ENCODE measurements around the gene MAP2K4.

The MAP2K4 gene

DNA sequence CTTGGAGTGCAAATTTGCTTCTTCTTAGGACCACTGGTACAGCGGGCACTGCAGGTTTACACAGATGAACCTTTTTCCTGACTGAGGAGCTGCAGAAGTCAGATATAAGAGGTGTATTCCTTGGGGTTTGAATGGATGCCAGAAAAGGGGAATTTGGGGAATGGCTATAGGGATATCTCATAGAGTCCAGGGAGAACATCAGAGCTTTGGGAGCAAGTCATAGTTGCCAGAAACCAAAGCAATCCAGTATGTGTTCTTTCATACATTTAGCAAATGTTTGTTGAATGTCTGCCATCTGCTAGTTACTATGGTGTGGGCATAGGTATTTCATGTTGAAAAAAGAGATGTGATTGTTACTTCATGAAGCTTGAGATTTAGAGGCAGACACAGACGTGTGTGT, 46.8 kb downstream of the MAP2K4 start:
- TF ChIP-seq, protein P1, sequence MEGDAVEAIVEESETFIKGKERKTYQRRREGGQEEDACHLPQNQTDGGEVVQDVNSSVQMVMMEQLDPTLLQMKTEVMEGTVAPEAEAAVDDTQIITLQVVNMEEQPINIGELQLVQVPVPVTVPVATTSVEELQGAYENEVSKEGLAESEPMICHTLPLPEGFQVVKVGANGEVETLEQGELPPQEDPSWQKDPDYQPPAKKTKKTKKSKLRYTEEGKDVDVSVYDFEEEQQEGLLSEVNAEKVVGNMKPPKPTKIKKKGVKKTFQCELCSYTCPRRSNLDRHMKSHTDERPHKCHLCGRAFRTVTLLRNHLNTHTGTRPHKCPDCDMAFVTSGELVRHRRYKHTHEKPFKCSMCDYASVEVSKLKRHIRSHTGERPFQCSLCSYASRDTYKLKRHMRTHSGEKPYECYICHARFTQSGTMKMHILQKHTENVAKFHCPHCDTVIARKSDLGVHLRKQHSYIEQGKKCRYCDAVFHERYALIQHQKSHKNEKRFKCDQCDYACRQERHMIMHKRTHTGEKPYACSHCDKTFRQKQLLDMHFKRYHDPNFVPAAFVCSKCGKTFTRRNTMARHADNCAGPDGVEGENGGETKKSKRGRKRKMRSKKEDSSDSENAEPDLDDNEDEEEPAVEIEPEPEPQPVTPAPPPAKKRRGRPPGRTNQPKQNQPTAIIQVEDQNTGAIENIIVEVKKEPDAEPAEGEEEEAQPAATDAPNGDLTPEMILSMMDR (IDR thresholded peaks at IDR 0.05; ENCODE audit: borderline replicate concordance, insufficient read depth, low read depth, low read length): no peak

DNA sequence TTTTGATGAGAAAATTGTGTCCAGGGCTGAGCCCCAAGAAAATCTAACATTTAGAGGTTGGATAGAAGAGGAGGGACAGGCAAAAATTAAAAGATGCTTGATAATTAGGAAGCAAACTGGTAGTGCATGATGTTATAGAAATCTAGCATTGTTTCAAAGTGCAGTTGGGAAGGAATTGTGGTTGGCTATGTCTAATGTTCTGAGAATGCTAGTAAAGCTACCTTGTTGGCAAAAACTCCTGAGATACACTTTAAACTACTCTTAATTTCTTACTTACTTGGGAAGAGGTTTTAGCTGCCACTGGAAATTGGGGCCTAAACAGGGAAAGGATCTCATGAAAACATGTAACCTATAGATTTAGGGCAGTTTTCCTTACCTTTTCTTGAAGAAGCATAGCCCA, 48.3 kb downstream of the MAP2K4 start:
- no peak overlapping the region for H3K4me3 ChIP-seq (ENCODE audit: low read depth, low read length)

More for the DNA sequence above, 46.8 kb downstream of the MAP2K4 start:
- no peak overlapping the region for H3K4me3 ChIP-seq (ENCODE audit: low read depth, low read length)

DNA sequence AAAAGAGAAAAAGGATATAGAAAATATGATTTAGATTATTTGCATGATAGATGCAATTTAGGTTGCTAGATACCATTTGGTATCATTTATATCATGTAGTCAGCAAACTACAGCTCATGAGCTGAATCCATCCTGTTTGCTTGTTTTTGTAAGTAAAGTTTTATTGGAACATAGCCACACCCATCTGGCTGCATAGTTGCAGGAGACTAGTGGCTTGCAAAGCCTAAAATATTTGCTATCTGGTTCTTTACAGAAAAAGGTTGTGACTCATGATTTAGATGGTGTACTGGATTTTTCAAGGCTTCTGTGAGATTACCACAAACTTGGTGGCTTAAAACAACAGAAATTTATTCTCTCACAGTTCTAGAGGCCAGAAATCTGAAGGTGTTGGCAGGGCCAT, 49.9 kb downstream of the MAP2K4 start:
- TF ChIP-seq, protein P1 (IDR thresholded peaks at IDR 0.05; ENCODE audit: borderline replicate concordance, insufficient read depth, low read depth, low read length): no peak
- no peak overlapping the region for H3K4me3 ChIP-seq (ENCODE audit: low read depth, low read length)

More for the DNA sequence above, 48.3 kb downstream of the MAP2K4 start:
- TF ChIP-seq, protein P1 (IDR thresholded peaks at IDR 0.05; ENCODE audit: borderline replicate concordance, insufficient read depth, low read depth, low read length): no peak

DNA sequence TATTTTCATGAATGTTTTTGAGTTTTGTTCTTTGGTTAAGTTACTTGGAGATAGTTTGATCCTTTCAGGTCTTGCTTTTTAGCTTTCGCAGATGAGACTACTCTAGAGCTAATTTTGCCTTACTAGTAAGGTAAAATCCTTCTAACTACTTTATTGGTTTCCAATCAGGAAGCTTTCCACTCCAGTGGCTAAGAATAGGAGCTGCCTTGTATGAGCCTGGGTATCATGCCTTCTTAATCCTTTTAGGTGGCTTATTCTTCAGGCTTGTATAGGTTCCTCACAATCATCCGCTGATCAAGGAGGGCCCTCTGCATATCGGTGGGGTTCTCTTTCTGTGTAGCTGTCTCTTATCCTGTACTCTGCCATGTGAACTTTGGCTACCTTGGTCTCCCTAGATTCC, 53.7 kb downstream of the MAP2K4 start:
- TF ChIP-seq, protein P1 (IDR thresholded peaks at IDR 0.05; ENCODE audit: borderline replicate concordance, insufficient read depth, low read depth, low read length): no peak
- no peak overlapping the region for H3K4me3 ChIP-seq (ENCODE audit: low read depth, low read length)

DNA sequence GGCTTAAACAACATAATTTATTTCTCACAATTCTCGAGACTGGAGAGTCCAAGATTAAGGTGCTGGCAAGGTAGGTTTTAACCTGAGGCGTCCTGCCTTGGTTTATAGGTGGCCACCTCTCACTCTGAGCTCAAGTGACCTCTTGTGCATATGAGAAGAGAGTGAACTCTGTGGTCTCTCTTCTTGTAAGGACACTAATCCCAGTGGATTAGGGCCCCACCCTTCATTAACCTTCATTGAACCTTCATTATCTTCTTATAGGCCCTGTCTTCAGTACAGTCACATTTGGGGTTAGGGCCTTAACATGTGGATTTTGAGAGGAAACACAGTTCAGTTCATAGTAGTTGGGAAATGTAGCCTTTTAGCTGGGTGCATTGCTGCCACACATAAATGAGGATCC, 57.1 kb downstream of the MAP2K4 start:
- TF ChIP-seq, protein P1 (IDR thresholded peaks at IDR 0.05; ENCODE audit: borderline replicate concordance, insufficient read depth, low read depth, low read length): no peak
- no peak overlapping the region for H3K4me3 ChIP-seq (ENCODE audit: low read depth, low read length)

DNA sequence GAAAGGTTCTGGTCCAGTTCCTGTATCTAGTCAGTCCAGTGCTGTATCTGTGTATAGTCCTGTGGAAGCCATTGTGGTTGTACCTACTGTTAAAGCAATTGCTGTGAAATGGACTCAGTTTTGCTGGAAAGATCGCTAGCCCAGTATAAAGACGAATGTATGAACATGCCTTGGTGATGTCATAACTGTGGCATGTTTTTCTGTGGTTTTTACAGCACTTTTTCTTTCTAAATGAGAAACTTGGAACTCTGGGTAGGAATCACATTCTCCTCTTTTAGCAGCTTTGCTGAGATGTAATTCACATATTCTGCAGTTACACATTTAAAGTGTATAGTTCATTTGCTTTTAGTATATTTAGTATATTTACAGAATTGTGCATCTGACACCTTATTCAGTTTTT, 58.1 kb downstream of the MAP2K4 start:
- TF ChIP-seq, protein P1 (IDR thresholded peaks at IDR 0.05; ENCODE audit: borderline replicate concordance, insufficient read depth, low read depth, low read length): no peak
- H3K4me3 ChIP-seq (ENCODE audit: low read depth, low read length): no peak overlapping the region

DNA sequence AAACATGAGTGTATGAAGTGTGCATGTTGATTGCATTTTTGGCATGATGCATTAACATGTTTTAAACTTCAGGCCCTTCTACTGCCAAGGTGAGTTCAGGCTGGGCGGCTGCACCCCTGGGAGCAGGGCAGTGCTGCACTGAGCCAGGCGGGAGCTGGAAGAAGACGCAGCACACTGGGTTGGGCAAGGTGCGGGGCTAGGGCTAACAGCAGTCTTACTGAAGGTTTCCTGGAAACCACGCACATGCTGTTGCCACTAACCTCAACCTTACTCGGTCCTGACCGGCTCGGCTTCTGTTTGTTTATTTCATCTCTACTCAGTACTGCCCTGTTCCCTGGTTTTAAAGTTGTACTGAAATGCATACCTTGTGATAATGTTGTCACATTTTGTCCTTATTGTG, 61.0 kb downstream of the MAP2K4 start:
- TF ChIP-seq, protein P1 (IDR thresholded peaks at IDR 0.05; ENCODE audit: borderline replicate concordance, insufficient read depth, low read depth, low read length): no peak
- no peak overlapping the region for H3K4me3 ChIP-seq (ENCODE audit: low read depth, low read length)

Measured in GM12875 (cell line).